Measurements from ENCODE around the gene SPATA12.
A peak's percentile ranks its signal among the peaks of the same experiment; 100 is the strongest.

The SPATA12 gene

DNA sequence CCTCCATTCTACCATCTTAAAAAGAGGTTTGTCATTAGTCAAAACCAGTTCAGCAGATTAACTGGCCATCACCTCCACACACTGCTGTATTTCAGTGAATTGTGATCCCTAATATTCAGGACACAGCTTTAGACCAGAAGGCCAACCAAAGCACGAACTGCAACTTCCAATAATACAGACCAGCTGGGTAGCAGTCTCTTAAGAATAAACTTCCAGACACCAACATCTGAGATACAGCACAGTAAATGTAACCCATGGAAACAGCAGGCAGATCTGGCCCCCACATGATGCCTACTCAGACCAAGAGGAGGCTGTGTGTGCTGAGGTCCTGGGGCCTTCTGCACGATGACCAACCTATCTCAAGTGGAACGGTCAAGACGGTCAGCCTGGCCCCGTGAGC lies 34.9 kb downstream of the SPATA12 start:
- ChIA-PET POLR2A (no interaction called here), CTCF (interaction anchor here (1.0 to 1.6 kb wide), 8 partner anchors 9 to 758 kb away, joined by 3 to 5 read pairs (median 3); no protein-coding TSS in a partner anchor)
- TF ChIP-seq, protein P1, sequence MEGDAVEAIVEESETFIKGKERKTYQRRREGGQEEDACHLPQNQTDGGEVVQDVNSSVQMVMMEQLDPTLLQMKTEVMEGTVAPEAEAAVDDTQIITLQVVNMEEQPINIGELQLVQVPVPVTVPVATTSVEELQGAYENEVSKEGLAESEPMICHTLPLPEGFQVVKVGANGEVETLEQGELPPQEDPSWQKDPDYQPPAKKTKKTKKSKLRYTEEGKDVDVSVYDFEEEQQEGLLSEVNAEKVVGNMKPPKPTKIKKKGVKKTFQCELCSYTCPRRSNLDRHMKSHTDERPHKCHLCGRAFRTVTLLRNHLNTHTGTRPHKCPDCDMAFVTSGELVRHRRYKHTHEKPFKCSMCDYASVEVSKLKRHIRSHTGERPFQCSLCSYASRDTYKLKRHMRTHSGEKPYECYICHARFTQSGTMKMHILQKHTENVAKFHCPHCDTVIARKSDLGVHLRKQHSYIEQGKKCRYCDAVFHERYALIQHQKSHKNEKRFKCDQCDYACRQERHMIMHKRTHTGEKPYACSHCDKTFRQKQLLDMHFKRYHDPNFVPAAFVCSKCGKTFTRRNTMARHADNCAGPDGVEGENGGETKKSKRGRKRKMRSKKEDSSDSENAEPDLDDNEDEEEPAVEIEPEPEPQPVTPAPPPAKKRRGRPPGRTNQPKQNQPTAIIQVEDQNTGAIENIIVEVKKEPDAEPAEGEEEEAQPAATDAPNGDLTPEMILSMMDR (IDR thresholded peaks at IDR 0.05; ENCODE audit: insufficient read depth, low read length, missing control alignments): no peak
- no peak overlapping the region for H3K4me3 ChIP-seq (ENCODE audit: low read depth, low read length)
- no peak for DNase-seq (ENCODE audit: low read depth, low spot score)

DNA sequence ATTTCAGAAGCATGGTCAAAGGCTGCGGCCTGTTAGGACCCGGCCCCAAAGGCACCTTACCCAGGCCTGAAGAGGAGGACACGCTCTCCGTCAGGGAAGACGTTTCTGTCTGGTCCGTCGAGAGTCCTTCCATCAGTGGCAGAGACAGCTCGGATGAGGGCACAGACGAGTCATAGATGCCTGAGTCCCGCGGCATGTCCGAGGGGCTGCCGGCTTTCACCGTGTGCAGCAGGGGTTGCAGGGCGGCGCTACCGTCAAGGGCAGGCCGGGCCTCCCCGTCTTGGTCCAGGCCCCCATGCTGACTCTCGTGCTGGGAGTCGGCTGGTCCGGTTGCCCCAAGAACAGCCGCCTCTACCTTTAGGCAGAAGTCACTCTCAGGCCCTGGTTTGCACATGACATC lies 37.1 kb downstream of the SPATA12 start:
- H3K4me3 ChIP-seq (ENCODE audit: low read depth, low read length): no peak overlapping the region
- POLR2A ChIA-PET: no interaction called here
- TF ChIP-seq, protein P1 (IDR thresholded peaks at IDR 0.05; ENCODE audit: insufficient read depth, low read length, missing control alignments): no peak
- DNase-seq (ENCODE audit: low read depth, low spot score): no peak
- CTCF ChIA-PET: interaction anchor here (1.1 to 7.0 kb wide), 2 partner anchors 9 to 126 kb away, joined by 4 to 69 read pairs; no protein-coding TSS in a partner anchor

DNA sequence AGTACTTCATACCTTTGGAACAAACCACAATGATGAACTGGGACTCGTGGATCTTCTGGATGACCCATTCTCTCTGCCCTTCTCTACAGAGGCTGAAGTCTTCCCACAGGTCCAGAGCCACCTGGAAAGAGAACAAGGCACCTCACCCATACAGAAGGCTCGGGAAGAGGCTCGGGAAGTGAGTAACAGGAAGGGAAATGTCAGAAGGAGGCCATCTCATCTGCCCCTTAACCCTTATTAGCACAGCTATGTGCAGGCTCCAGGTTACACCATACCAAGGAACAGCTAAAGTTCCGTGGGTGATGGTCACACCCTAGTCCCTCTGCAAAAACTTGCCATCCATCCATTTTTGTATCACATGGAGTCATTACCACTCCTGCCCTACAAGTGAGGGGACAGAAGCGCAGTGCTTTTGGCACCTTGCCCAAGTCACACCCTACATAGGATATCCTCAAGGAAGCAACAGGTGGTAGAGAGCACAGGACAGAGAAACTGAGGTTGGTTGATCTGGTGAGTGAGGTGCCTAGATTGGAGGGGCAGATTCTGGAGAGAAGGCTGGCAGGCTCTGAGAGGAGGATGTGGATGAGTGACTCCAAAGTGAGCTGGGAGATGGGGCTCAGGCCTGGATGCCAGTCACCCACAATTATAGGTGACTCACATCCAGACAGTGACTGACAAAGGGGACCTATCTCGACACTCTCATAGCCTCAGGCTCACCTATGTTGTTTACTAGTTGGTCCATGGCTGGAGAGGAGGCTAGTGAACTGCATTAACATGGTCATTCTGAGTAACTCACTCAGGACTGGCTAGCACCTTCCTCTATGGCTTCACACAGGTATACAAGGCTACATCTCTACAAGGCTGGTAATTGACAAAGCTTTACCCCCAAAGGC lies 38.2 kb downstream of the SPATA12 start:
- DNase-seq (ENCODE audit: low read depth, low spot score): no peak
- ChIA-PET CTCF (interaction anchor here (0.5 to 7.0 kb wide), 9 partner anchors 8 to 1275 kb away, joined by 3 to 69 read pairs (median 5); no protein-coding TSS in a partner anchor), POLR2A (no interaction called here)
- H3K4me3 ChIP-seq (ENCODE audit: low read depth, low read length): no peak overlapping the region
- TF ChIP-seq, protein P1 (IDR thresholded peaks at IDR 0.05; ENCODE audit: insufficient read depth, low read length, missing control alignments): no peak

DNA sequence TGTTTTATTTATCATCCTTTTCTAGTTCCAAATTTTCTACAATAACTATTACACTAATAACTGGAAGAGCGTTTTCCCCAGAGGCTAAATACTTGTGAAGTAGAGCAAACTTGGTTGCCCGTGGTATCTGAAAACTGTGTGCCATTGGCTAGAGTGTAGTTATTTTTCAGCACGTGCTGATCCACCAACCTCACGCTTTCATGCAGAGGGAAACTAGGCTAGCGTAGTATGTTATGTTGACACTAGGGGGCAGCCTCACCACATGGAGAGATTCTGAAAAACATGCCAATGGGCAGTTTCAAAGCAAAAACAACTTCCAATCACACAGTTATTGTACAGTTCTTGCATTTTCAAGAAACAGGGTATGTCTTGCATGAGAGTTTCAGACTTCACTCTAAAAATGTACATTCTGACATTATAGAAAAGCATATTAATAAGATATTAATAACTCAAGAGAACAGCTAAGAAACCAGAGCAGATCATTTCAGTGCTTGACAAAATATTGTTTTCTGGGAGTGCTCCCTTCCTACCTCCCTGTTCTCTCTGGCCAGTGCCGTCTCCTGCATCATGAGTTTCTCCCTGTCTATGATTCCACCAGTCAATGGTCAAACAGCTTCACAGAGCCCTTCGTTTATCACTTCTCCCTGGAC lies 39.7 kb downstream of the SPATA12 start:
- ChIA-PET POLR2A (no interaction called here), CTCF (interaction anchor here (0.7 to 7.0 kb wide), 27 partner anchors 9 to 755 kb away, joined by 3 to 69 read pairs (median 5); no protein-coding TSS in a partner anchor)
- TF ChIP-seq, protein P1 (IDR thresholded peaks at IDR 0.05; ENCODE audit: insufficient read depth, low read length, missing control alignments): peak; percentile 79
- H3K4me3 ChIP-seq (ENCODE audit: low read depth, low read length): no peak overlapping the region
- peak; percentile 36 for DNase-seq (ENCODE audit: low read depth, low spot score)

DNA sequence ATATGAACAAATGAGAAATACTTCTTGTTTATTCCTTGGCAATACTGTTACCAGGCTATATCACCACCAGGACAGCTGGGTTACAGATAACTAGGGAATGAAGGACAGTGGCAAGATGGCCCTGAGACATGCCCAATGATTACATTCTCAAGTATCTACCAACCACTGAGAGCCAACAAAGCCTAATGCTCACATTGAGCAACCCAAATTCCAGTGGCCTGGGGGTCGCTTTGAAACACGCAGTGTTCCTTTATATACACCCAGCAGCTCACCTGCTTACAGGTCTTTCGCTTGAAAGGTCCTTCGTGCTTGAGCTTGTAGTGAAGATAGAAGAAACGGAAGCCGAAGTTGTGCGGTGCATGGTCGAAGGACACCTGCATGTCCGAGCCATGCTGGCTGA lies 45.1 kb downstream of the SPATA12 start:
- DNase-seq (ENCODE audit: low read depth, low spot score): no peak
- ChIA-PET CTCF (interaction anchor here (1.2 kb wide), 2 partner anchors 15 to 116 kb away, joined by 3 read pairs; no protein-coding TSS in a partner anchor), POLR2A (no interaction called here)
- TF ChIP-seq, protein P1 (IDR thresholded peaks at IDR 0.05; ENCODE audit: insufficient read depth, low read length, missing control alignments): no peak
- no peak overlapping the region for H3K4me3 ChIP-seq (ENCODE audit: low read depth, low read length)

DNA sequence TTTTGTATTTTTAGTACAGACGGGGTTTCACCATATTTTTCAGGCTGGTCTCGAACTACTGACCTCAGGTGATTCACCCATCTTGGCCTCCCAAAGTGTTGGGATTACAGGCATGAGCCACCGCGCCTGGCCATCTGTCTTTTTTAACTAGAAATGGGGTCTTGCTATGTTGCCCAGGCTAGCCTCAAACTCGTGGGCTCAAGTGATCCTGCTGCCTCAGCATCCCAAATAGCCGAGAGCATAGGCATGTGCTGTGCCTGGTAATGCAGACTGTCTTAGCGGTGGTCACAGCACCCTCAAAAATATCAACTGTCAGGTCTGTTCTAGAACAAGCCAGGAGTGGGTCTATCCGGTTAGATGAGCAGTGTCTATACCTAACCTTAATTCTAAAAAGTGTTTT lies 48.2 kb downstream of the SPATA12 start:
- TF ChIP-seq, protein P1 (IDR thresholded peaks at IDR 0.05; ENCODE audit: insufficient read depth, low read length, missing control alignments): no peak
- DNase-seq (ENCODE audit: low read depth, low spot score): no peak
- CTCF ChIA-PET: no interaction called here
- POLR2A ChIA-PET: no interaction called here
- no peak overlapping the region for H3K4me3 ChIP-seq (ENCODE audit: low read depth, low read length)
